IMR-90 (cell line): ENCODE measurements around the gene MEPE. TPM values are rescaled to one million over a fixed set of nuclear protein-coding genes. Genes with fewer than 3 reads are reported as not detected.
A peak's percentile ranks its signal among the peaks of the same experiment; 100 is the strongest.

ENCODE experiments used
- ATAC-seq: fragments of 200-7000 bp; cut with Tn5 transposase; 2 replicates; pipeline ENCODE4 v1.9.1; 2020; ENCODE audit warnings: low read depth, mild to moderate bottlenecking, moderate library complexity
- BruUV-seq: library from RNA; stranded (reverse); fragments of 400-500 nt; replicated peaks from 2 replicates; lab custom pipeline; 2021; lab: Mats Ljungman, UMichigan
- CTCF ChIA-PET: fragments of 300-600 bp; formaldehyde crosslinking; extraction: SDS; loops from one replicate; lab custom pipeline; 2021; ENCODE audit warnings: antibody characterized with exemption; lab: Yijun Ruan, JAX
- POLR2A ChIA-PET: fragments of 300-600 bp; sonication (Branson Sonifier 250); formaldehyde crosslinking; loops from one replicate; lab custom pipeline; 2022; ENCODE audit warnings: antibody characterized with exemption; ENCODE audit not compliant: unreplicated experiment; lab: Charles Lee
- DNase-seq: peaks from one replicate; pipeline ENCODE4 v3.0.0; 2013
- H2AFZ ChIP-seq: replicated peaks from 2 replicates; pipeline ENCODE3; 2013; ENCODE audit warnings: low read length, mild to moderate bottlenecking; ENCODE audit not compliant: poor library complexity
- H2AK5ac ChIP-seq: 2 replicates; pipeline ENCODE4 v1.6.1; 2013; ENCODE audit warnings: low read depth, low read length, inconsistent platforms
- H2AK9ac ChIP-seq: replicated peaks from 2 replicates; pipeline ENCODE3; 2013; ENCODE audit warnings: mild to moderate bottlenecking, low read depth, low read length, moderate library complexity; ENCODE audit not compliant: poor library complexity
- H2BK120ac ChIP-seq: 2 replicates; pipeline ENCODE4 v1.6.1; 2013; ENCODE audit warnings: low read depth, low read length, inconsistent platforms
- H2BK15ac ChIP-seq: 3 replicates; pipeline ENCODE4 v1.6.1; 2013; ENCODE audit warnings: low read depth, low read length, inconsistent platforms
- H2BK20ac ChIP-seq: 2 replicates; pipeline ENCODE4 v1.6.1; 2013; ENCODE audit warnings: low read depth, mild to moderate bottlenecking, inconsistent platforms, low read length, moderate library complexity
- H2BK5ac ChIP-seq: 2 replicates; pipeline ENCODE4 v1.6.1; 2013; ENCODE audit warnings: mild to moderate bottlenecking, low read depth, low read length, inconsistent platforms; ENCODE audit not compliant: poor library complexity, severe bottlenecking
- H3K14ac ChIP-seq: replicated peaks from 2 replicates; pipeline ENCODE4 v1.6.1; 2013; ENCODE audit warnings: low read depth, low read length, inconsistent platforms
- H3K18ac ChIP-seq: 2 replicates; pipeline ENCODE4 v1.6.1; 2013; ENCODE audit warnings: low read depth, low read length, control low read depth
- H3K23ac ChIP-seq: 2 replicates; pipeline ENCODE4 v1.6.1; 2013; ENCODE audit warnings: low read depth, low read length, inconsistent platforms
- H3K27ac ChIP-seq: 2 replicates; pipeline ENCODE4 v1.5.1; 2013; ENCODE audit warnings: mild to moderate bottlenecking, control low read depth, low read length; ENCODE audit not compliant: insufficient read depth
- H3K27me3 ChIP-seq: 2 replicates; pipeline ENCODE4 v1.6.1; 2013; ENCODE audit warnings: low read length; ENCODE audit not compliant: control insufficient read depth, insufficient read depth
- H3K36me3 ChIP-seq: 2 replicates; pipeline ENCODE4 v1.6.1; 2013; ENCODE audit warnings: low read length, mixed read lengths; ENCODE audit not compliant: control insufficient read depth, insufficient read depth
- H3K4ac ChIP-seq: 2 replicates; pipeline ENCODE4 v1.6.1; 2013; ENCODE audit warnings: low read depth, low read length, inconsistent platforms
- H3K4me1 ChIP-seq: 2 replicates; pipeline ENCODE4 v1.6.1; 2013; ENCODE audit warnings: low read length, mixed read lengths; ENCODE audit not compliant: control insufficient read depth, insufficient read depth
- H3K4me2 ChIP-seq: 2 replicates; pipeline ENCODE4 v1.6.1; 2013; ENCODE audit warnings: low read depth, mild to moderate bottlenecking, control low read depth, low read length, moderate library complexity
- H3K4me3 ChIP-seq: 2 replicates; pipeline ENCODE4 v1.5.1; 2013; ENCODE audit warnings: low read depth, mild to moderate bottlenecking, control low read depth, low read length, moderate library complexity; ENCODE audit not compliant: insufficient read depth
- H3K56ac ChIP-seq: 2 replicates; pipeline ENCODE4 v1.6.1; 2013; ENCODE audit warnings: low read length, inconsistent platforms; ENCODE audit not compliant: insufficient read depth; ENCODE audit errors: extremely low read depth
- H3K79me1 ChIP-seq, 2 experiments: 2 replicates each; pipeline ENCODE4 v1.6.1; 2013; ENCODE audit warnings: low read length in 2 of 2, inconsistent platforms in 1 of 2, low read depth in 1 of 2
- H3K9ac ChIP-seq: 2 replicates; pipeline ENCODE4 v1.6.1; 2013; ENCODE audit warnings: low read depth, low read length, control low read depth
- H3K9me1 ChIP-seq: 2 replicates; pipeline ENCODE4 v1.6.1; 2013; ENCODE audit warnings: low read length, inconsistent platforms; ENCODE audit not compliant: insufficient read depth
- H3K9me3 ChIP-seq: 2 replicates; pipeline ENCODE4 v1.6.1; 2013; ENCODE audit warnings: low read length; ENCODE audit not compliant: control insufficient read depth, insufficient read depth
- H4K20me1 ChIP-seq: 2 replicates; pipeline ENCODE4 v1.6.1; 2013; ENCODE audit warnings: low read length, inconsistent platforms; ENCODE audit not compliant: insufficient read depth
- H4K5ac ChIP-seq: 2 replicates; pipeline ENCODE4 v1.6.1; 2013; ENCODE audit warnings: mild to moderate bottlenecking, low read depth, low read length, control low read depth
- H4K8ac ChIP-seq, 2 experiments: 2 replicates each; pipeline ENCODE4 v1.6.1; 2013; ENCODE audit warnings: low read depth in 2 of 2, low read length in 2 of 2, control low read depth in 1 of 2, inconsistent platforms in 1 of 2
- H4K91ac ChIP-seq: 2 replicates; pipeline ENCODE4 v1.6.1; 2013; ENCODE audit warnings: low read depth, low read length, inconsistent platforms; ENCODE audit not compliant: insufficient read depth
- CEBPB ChIP-seq: IDR thresholded peaks from 2 replicates; pipeline ENCODE4 v1.6.1; 2012; ENCODE audit warnings: low read depth, low read length, improper control_type of control experiment
- MAZ ChIP-seq: IDR thresholded peaks from 2 replicates; pipeline ENCODE4 v1.6.1; 2012; ENCODE audit warnings: low read depth, mild to moderate bottlenecking, low read length, improper control_type of control experiment, moderate library complexity, borderline replicate concordance
- MXI1 ChIP-seq: IDR thresholded peaks from 2 replicates; pipeline ENCODE4 v1.6.1; 2012; ENCODE audit warnings: low read depth, mild to moderate bottlenecking, low read length, moderate library complexity, borderline replicate concordance
- NFE2L2 ChIP-seq: fragments of 150-350 bp; IDR thresholded peaks from 2 replicates; pipeline ENCODE4 v1.6.1; 2016; ENCODE audit warnings: low read depth, mild to moderate bottlenecking, low read length
- RCOR1 ChIP-seq: IDR thresholded peaks from 2 replicates; pipeline ENCODE4 v1.6.1; 2012; ENCODE audit warnings: mild to moderate bottlenecking, low read length, improper control_type of control experiment; ENCODE audit not compliant: insufficient replicate concordance
- RFX5 ChIP-seq: IDR thresholded peaks from 2 replicates; pipeline ENCODE4 v1.8.0; 2012; ENCODE audit warnings: low read depth, mild to moderate bottlenecking, low read length, moderate library complexity
- WGBS, 2 experiments: methylation state at CpG; one replicate each; pipeline versions ENCODE4 v1.1.5 to v1.1.7; 2013; ENCODE audit warnings: missing lambda C conversion rate in 2 of 2; ENCODE audit not compliant: insufficient read length in 1 of 2; ENCODE audit errors: extremely low coverage in 2 of 2; 5-methylcytosine and 5-hydroxymethylcytosine counted together
- dilution Hi-C: fragments of 300-500 bp; cut with HindIII; formaldehyde crosslinking; loops from one replicate; pipeline ENCODE4 v1.14.3; 2018; ENCODE audit warnings: low sequenced_read_pairs; ENCODE audit not compliant: unreplicated experiment
- in situ Hi-C: fragments of 300-500 bp; cut with MboI; formaldehyde crosslinking; loops from 3 replicates; pipeline ENCODE4 v1.14.3; 2019; ENCODE audit warnings: low sequenced_read_pairs, inconsistent platforms, mixed read lengths
- intact Hi-C: fragments of 100-400 bp; cut with micrococcal nuclease; formaldehyde crosslinking; loops from 2 replicates; pipeline ENCODE4 v1.10.0; 2022
- polyA plus RNA-seq, 3 experiments: library from polyadenylated mRNA; depleted of rRNA; stranded (reverse); fragments of >200 nt; gene quantifications; 2 replicates each; pipeline ENCODE4 v1.2.3, GENCODE V29; 2012; ENCODE audit warnings: low replicate concordance in 1 of 3
- total RNA-seq: library from RNA; depleted of rRNA; stranded (reverse); fragments of >200 nt; gene quantifications from 2 replicates; pipeline ENCODE4 v1.2.3, GENCODE V29; 2012

Gene MEPE
- total and polyA plus RNA-seq, 2 of the 4 experiments (the other 2 are of a cell fraction), result not detected

DNA sequence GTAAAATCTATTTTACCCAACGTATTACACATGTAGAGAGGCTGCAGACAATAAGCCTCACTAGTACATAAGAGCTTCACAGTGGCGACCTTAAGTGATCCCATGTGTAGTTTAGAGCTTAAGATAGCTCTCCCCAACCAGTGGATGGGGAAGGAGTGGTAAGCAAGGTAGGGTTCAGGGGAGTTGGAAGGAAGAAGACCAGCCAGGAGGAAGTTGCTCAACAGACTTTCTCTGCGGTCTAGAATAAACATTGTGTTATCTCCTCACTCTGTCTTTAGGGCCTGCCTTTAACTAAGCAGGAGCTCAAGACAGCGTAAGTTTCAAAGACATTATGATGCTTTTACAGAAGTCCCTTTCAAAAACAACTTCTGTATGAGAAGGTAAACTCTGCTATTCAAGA, 16.8 kb downstream of the MEPE start:
- Histone ChIP-seq H3K4me2 (no peak overlapping the region), H4K91ac (no peak overlapping the region), H3K18ac (no peak overlapping the region), H2AFZ (no peak overlapping the region), H4K5ac (no peak overlapping the region), H2BK120ac (no peak overlapping the region), H2AK5ac (no peak overlapping the region), H3K14ac (no peak overlapping the region), H3K79me1 (no peaks in the 10 kb centered on the region), H2AK9ac (no peak overlapping the region), H2BK15ac (no peak overlapping the region), H2BK5ac (no peak overlapping the region), H2BK20ac (no peak overlapping the region), H3K23ac (no peak overlapping the region), H3K36me3 (no peaks in the 10 kb centered on the region), H3K56ac (no peak overlapping the region), H3K9me1 (no peaks in the 10 kb centered on the region), H3K4me1 (no peaks in the 10 kb centered on the region), H3K9me3 (no peaks in the 10 kb centered on the region), H3K4ac (no peak overlapping the region), H3K27ac (no peak overlapping the region), H3K9ac (no peak overlapping the region), H4K20me1 (no peaks in the 10 kb centered on the region), H3K4me3 (no peak overlapping the region), H4K8ac (no peak overlapping the region), H3K27me3 (peaks cover 6% of the 10 kb centered on the region)
- no peak for TF ChIP-seq NFE2L2
- no peak for TF ChIP-seq MXI1
- TF ChIP-seq RFX5, result no peak
- peak; percentile 18; the same call in 1 of the 2 replicates for TF ChIP-seq CEBPB
- no peak for TF ChIP-seq MAZ
- TF ChIP-seq RCOR1, result no peak
- BruUV-seq, result no TSS peak
- DNase-seq, result peak; percentile 11
- intact Hi-C loops (loop anchor here (1.0 to 10.0 kb wide), 5 partner anchors 138 to 579 kb away; no protein-coding TSS in a partner anchor), dilution Hi-C loops (no loop called here), in situ Hi-C loops (loop anchor here (10.0 kb wide), 2 partner anchors 125 to 305 kb away; partner anchors contain the start of gene SPP1)
- ATAC-seq, result no peak; the same call in 1 of the 2 replicates
- ChIA-PET CTCF (interaction anchor here (0.6 to 4.1 kb wide), 13 partner anchors 10 to 666 kb away, joined by 3 to 20 read pairs (median 7); no protein-coding TSS in a partner anchor), POLR2A (no interaction called here)
- no CpG with 5 or more reads among the region's 4 CpGs for WGBS, 2 experiments
